CD4-positive, alpha-beta T cell (primary cell): Measurements from ENCODE around the gene PLEK. TPM values are rescaled to one million over a fixed set of nuclear protein-coding genes. Genes with fewer than 3 reads are reported as not detected.
A peak's percentile ranks its signal among the peaks of the same experiment; 100 is the strongest.

Source experiments
- ATAC-seq: fragments of 200-7000 bp; cut with Tn5 transposase; one replicate; pipeline ENCODE4 v1.10.0; 2022; ENCODE audit warnings: mild to moderate bottlenecking; ENCODE audit not compliant: poor library complexity
- CTCF ChIA-PET: fragments of 350-600 bp; sonication (Branson Sonifier 250); formaldehyde crosslinking; loops from one replicate; lab custom pipeline; 2021; ENCODE audit warnings: antibody characterized with exemption, inconsistent platforms; lab: Charles Lee
- POLR2A ChIA-PET: fragments of 350-600 bp; sonication (Branson Sonifier 250); formaldehyde crosslinking; loops from one replicate; lab custom pipeline; 2021; ENCODE audit warnings: antibody characterized with exemption, inconsistent platforms; lab: Charles Lee
- DNase-seq, 14 experiments: peaks; one replicate each; pipeline ENCODE4 v3.0.0-alpha.2; 2013 to 2020; ENCODE audit warnings: mixed read lengths in 2 of 14
- H3K27ac ChIP-seq, 2 donors: one replicate each; pipeline versions ENCODE4 v1.5.1 to v1.7.0; 2013; ENCODE audit warnings: low read length in 2 of 2, low read depth in 1 of 2, mild to moderate bottlenecking in 1 of 2
- H3K27me3 ChIP-seq, 2 experiments: 1 replicate in 1 of 2; 2 replicates in 1 of 2; pipeline versions ENCODE4 v1.6.1 to v1.7.0; 2013; ENCODE audit warnings: low read length in 2 of 2, control low read depth in 1 of 2, mild to moderate bottlenecking in 1 of 2, moderate library complexity in 1 of 2; ENCODE audit not compliant: insufficient read depth in 2 of 2, control insufficient read depth in 1 of 2
- H3K36me3 ChIP-seq: one replicate; pipeline ENCODE4 v1.6.1; 2013; ENCODE audit warnings: low read length, control low read depth; ENCODE audit not compliant: insufficient read depth
- H3K4me1 ChIP-seq: one replicate; pipeline ENCODE4 v1.6.1; 2013; ENCODE audit warnings: low read length, control low read depth; ENCODE audit not compliant: insufficient read depth
- H3K4me3 ChIP-seq: one replicate; pipeline ENCODE4 v1.5.1; 2013; ENCODE audit warnings: mild to moderate bottlenecking, low read length, moderate library complexity
- H3K9me3 ChIP-seq, 2 experiments: 1 replicate in 1 of 2; 2 replicates in 1 of 2; pipeline versions ENCODE4 v1.6.1 to v1.7.0; 2013; ENCODE audit warnings: low read length in 2 of 2, mild to moderate bottlenecking in 2 of 2, control low read depth in 1 of 2, moderate library complexity in 1 of 2; ENCODE audit not compliant: control insufficient read depth in 1 of 2, insufficient read depth in 1 of 2
- H3K27ac Mint-ChIP-seq: one replicate; pipeline ENCODE4 v1.8.0; 2020; ENCODE audit warnings: mixed read lengths
- H3K27me3 Mint-ChIP-seq: one replicate; pipeline ENCODE4 v1.8.0; 2021; ENCODE audit warnings: mixed read lengths
- H3K36me3 Mint-ChIP-seq: one replicate; pipeline ENCODE4 v1.8.0; 2021; ENCODE audit warnings: low read depth, mixed read lengths
- H3K4me1 Mint-ChIP-seq: one replicate; pipeline ENCODE4 v1.8.0; 2021; ENCODE audit warnings: low read depth, mixed read lengths
- H3K4me3 Mint-ChIP-seq: one replicate; pipeline ENCODE4 v1.8.0; 2020; ENCODE audit warnings: mild to moderate bottlenecking, mixed read lengths
- H3K9me3 Mint-ChIP-seq: one replicate; pipeline ENCODE4 v1.8.0; 2020; ENCODE audit warnings: mixed read lengths
- CTCF ChIP-seq: fragments of 200-600 bp; IDR thresholded peaks from one replicate; pipeline ENCODE4 v1.8.0; 2022; ENCODE audit warnings: antibody characterized with exemption, mild to moderate bottlenecking
- intact Hi-C, 2 experiments: fragments of 100-400 bp; cut with DNase I in 1 of 2; cut with micrococcal nuclease in 1 of 2; formaldehyde crosslinking; loops; one replicate each; pipeline versions ENCODE4 v1.15.1 to v1.9.0; 2023 to 2025; cut with DNase I, micrococcal nuclease
- total RNA-seq, 174 experiments: library from RNA in 2 of 174; stranded (reverse) in 2 of 174; gene quantifications; one replicate each; pipeline ENCODE4 v1.2.3 and lab custom pipeline; 2021 to 2026

Gene PLEK
- total RNA-seq, 2 experiments from 2014 or later, result 5.3 to 6.3 TPM

DNA sequence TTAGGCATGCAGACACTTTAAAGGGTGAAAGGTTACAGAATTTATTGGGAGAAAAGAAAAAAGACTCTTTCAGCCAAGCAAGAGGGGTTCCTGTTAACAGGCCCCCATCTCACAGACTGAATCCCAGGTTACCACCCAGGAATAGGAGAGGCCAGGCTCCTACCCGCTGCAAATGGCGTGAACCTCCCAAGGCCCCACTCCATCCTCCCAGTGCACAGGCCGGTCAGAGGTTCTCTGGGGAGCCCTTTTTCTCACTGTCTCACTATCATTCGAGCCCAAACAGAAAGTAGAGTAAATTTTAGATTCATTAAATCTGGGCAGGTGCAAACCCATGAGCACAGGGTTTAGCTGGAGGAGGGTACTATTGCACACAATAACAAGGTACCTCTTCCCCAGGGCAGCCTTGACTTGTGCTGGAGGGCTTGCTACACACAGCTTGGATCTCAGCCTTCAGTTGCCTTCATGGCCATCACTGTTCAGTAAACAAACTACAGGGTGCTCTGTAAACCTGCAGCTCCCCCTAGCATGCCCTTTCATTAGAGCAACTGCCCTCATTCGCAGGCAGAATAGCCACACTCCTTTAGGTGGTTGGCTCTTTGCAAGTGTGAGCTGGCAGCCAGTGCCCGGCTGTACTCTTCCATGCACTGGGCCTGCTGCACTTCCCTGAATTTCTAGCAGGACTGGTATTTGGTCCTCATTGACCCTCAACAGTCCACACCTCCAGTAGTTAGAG is 7.3 kb upstream of the PLEK start:
- no peaks in the 10 kb centered on the region for H3K9me3 ChIP-seq
- Mint-ChIP-seq H3K4me3 (no peak overlapping the region), H3K36me3 (no peaks in the 10 kb centered on the region), H3K27ac (no peak overlapping the region), H3K9me3 (no peaks in the 10 kb centered on the region), H3K27me3 (peaks cover 6% of the 10 kb centered on the region), H3K4me1 (peaks cover 11% of the 10 kb centered on the region)
- H3K4me1 ChIP-seq, result peaks cover 2% of the 10 kb centered on the region
- ATAC-seq (no peak), DNase-seq (peak in 1 of 14 experiments; percentile 40)
- ChIA-PET POLR2A (no interaction called here), CTCF (interaction anchor here (0.8 to 1.4 kb wide), 2 partner anchors 84 to 236 kb away, joined by 3 read pairs; no protein-coding TSS in a partner anchor)
- no peak overlapping the region for H3K4me3 ChIP-seq
- H3K27me3 ChIP-seq, result no peaks in the 10 kb centered on the region
- H3K27ac ChIP-seq, result no peak overlapping the region
- intact Hi-C loops, result no loop called here
- TF ChIP-seq CTCF, result no peak
- no peaks in the 10 kb centered on the region for H3K36me3 ChIP-seq

GRCh38 chr2:68359889-68360288 is 5.2 kb upstream of the PLEK start:
- H3K36me3 Mint-ChIP-seq, result no peaks in the 10 kb centered on the region
- peaks cover 14% of the 10 kb centered on the region for H3K27me3 Mint-ChIP-seq
- H3K4me3 Mint-ChIP-seq, result no peak overlapping the region
- no peaks in the 10 kb centered on the region for H3K9me3 ChIP-seq
- TF ChIP-seq CTCF, result no peak
- ATAC-seq (no peak), DNase-seq (no peak)
- intact Hi-C loops, result loop anchor here in 1 of 2 experiments (5.0 kb wide), 1 partner anchor 567 kb away; no protein-coding TSS in a partner anchor
- no peaks in the 10 kb centered on the region for H3K36me3 ChIP-seq
- no peak overlapping the region for H3K27ac ChIP-seq
- H3K4me1 Mint-ChIP-seq, result peaks cover 14% of the 10 kb centered on the region
- H3K27me3 ChIP-seq, result no peaks in the 10 kb centered on the region
- H3K9me3 Mint-ChIP-seq, result no peaks in the 10 kb centered on the region
- H3K27ac Mint-ChIP-seq, result no peak overlapping the region
- peaks cover 5% of the 10 kb centered on the region for H3K4me1 ChIP-seq
- POLR2A ChIA-PET, result no interaction called here
- CTCF ChIA-PET, result no interaction called here
- no peak overlapping the region for H3K4me3 ChIP-seq

- TF ChIP-seq CTCF, result peak; percentile 82
- Histone ChIP-seq H3K4me1 (peaks cover 7% of the 10 kb centered on the region), H3K9me3 (no peaks in the 10 kb centered on the region), H3K27ac (no peak overlapping the region), H3K27me3 (no peaks in the 10 kb centered on the region), H3K4me3 (no peak overlapping the region), H3K36me3 (no peaks in the 10 kb centered on the region)
- H3K4me3 Mint-ChIP-seq, result peak overlapping the region; percentile 81
- H3K27me3 Mint-ChIP-seq, result peaks cover 20% of the 10 kb centered on the region
- ChIA-PET POLR2A (no interaction called here), CTCF (no interaction called here)
- peak; percentile 98 for ATAC-seq
- peaks cover 14% of the 10 kb centered on the region for H3K4me1 Mint-ChIP-seq
- DNase-seq, result peak; percentile 66 to 92 (median 74)
- no peak overlapping the region for H3K27ac Mint-ChIP-seq
- intact Hi-C loops, result loop anchor here (1.0 to 5.0 kb wide), 2 partner anchors 79 to 565 kb away; no protein-coding TSS in a partner anchor
- H3K9me3 Mint-ChIP-seq, result no peaks in the 10 kb centered on the region
- no peaks in the 10 kb centered on the region for H3K36me3 Mint-ChIP-seq
These were observed 3.0 kb upstream of the PLEK start for GRCh38 chr2:68362069-68362468.
